K562 (cell line): ENCODE measurements around the gene ZNF384. TPM values are rescaled to one million over a fixed set of nuclear protein-coding genes. Genes with fewer than 3 reads are reported as not detected.
A peak's percentile ranks its signal among the peaks of the same experiment; 100 is the strongest.

Experiments
- ADNP ChIP-seq: fragments of 200-800 bp; sonication (Bioruptor generic); IDR thresholded peaks from 2 replicates; pipeline ENCODE4 v1.6.1; 2016; ENCODE audit warnings: missing genetic modification characterization, missing compliant biosample characterization
- CREB1 ChIP-seq, 2 experiments: sonication (generic) in 1 of 2; formaldehyde crosslinking in 1 of 2; IDR thresholded peaks; 2 replicates each; pipeline versions ENCODE4 v1.6.1 to v1.8.0; 2012 to 2022; ENCODE audit warnings: inconsistent platforms in 1 of 2, mild to moderate bottlenecking in 1 of 2, missing genetic modification reagents in 1 of 2, moderate library complexity in 1 of 2
- DIDO1 ChIP-seq: fragments of 450-650 bp; IDR thresholded peaks from 2 replicates; pipeline ENCODE4 v1.6.1; 2016; ENCODE audit warnings: low read depth, missing biosample characterization, missing genetic modification characterization
- HNRNPL ChIP-seq: fragments of 200-400 bp; formaldehyde crosslinking; IDR thresholded peaks from 2 replicates; pipeline ENCODE4 v1.6.1; 2017; ENCODE audit warnings: low read depth, mild to moderate bottlenecking, low read length
- IFI16 ChIP-seq: fragments of 250-450 bp; sonication (Bioruptor Pico); IDR thresholded peaks from 2 replicates; pipeline ENCODE4 v2.1.2; 2022; ENCODE audit warnings: mild to moderate bottlenecking, inconsistent platforms
- MCM5 ChIP-seq: fragments of 450-650 bp; IDR thresholded peaks from 2 replicates; pipeline ENCODE4 v1.6.1; 2016; ENCODE audit warnings: low read depth
- MXI1 ChIP-seq: IDR thresholded peaks from 2 replicates; pipeline ENCODE4 v1.6.1; 2011; ENCODE audit warnings: low read depth, mild to moderate bottlenecking, improper control_type of control experiment, low read length
- PHB2 ChIP-seq: fragments of 450-650 bp; IDR thresholded peaks from 2 replicates; pipeline ENCODE4 v1.6.1; 2017; ENCODE audit warnings: low read depth
- PHF20 ChIP-seq: fragments of 450-650 bp; IDR thresholded peaks from 2 replicates; pipeline ENCODE4 v1.6.1; 2018; ENCODE audit not compliant: partially characterized antibody
- PYGO2 ChIP-seq: fragments of 450-650 bp; IDR thresholded peaks from 2 replicates; pipeline ENCODE4 v1.6.1; 2016; ENCODE audit warnings: mild to moderate bottlenecking, missing genetic modification characterization, moderate library complexity, missing compliant biosample characterization
- SMAD3 ChIP-seq: fragments of 450-650 bp; formaldehyde crosslinking; conservative IDR thresholded peaks from 2 replicates; pipeline ENCODE4 v1.4.0; 2020; ENCODE audit warnings: mild to moderate bottlenecking
- TEAD1 ChIP-seq, 2 experiments: fragments of 450-650 bp in 1 of 2; sonication (generic) in 1 of 2; formaldehyde crosslinking; IDR thresholded peaks; 2 replicates each; pipeline versions ENCODE4 v1.4.0 to v1.8.0; 2020 to 2022; ENCODE audit warnings: mild to moderate bottlenecking in 2 of 2, missing genetic modification reagents in 1 of 2
- ZKSCAN1 ChIP-seq: fragments of 150-350 bp; IDR thresholded peaks from 2 replicates; pipeline ENCODE4 v1.6.1; 2016; ENCODE audit warnings: low read depth, low read length
- ZNF3 ChIP-seq: fragments of 250-450 bp; sonication (Bioruptor Pico); IDR thresholded peaks from 2 replicates; pipeline ENCODE4 v1.5.0; 2021; ENCODE audit warnings: mild to moderate bottlenecking, moderate library complexity
- polyA plus RNA-seq, 8 experiments: library from polyadenylated mRNA; depleted of rRNA in 4 of 8; stranded (reverse) in 5 of 8; unstranded in 3 of 8; fragments of >200 nt; fragmentation: Nextera tagmentation in 2 of 8; fragmentation: Illumina TruSeq in 1 of 8; extraction: Ambion mirVana in 2 of 8; extraction: Trizol in 1 of 8; gene quantifications; 2 replicates each; pipeline versions ENCODE4 v1.2.1 to v1.2.3, GENCODE V29; 2011 to 2014; ENCODE audit warnings: inconsistent platforms in 1 of 8, missing spikeins in 1 of 8
- total RNA-seq, 7 experiments: library from RNA; depleted of rRNA in 6 of 7; stranded (reverse); fragments of >200 nt in 6 of 7; fragmentation: Illumina TruSeq in 2 of 7; extraction: Trizol in 2 of 7; gene quantifications; 2 replicates each; pipeline versions ENCODE4 v1.2.1 to v1.2.3, GENCODE V29; 2011 to 2021; ENCODE audit warnings: low replicate concordance in 1 of 7
- TF ChIP-seq, protein P1 (sequence below): fragments of 150-350 bp; conservative IDR thresholded peaks from 2 replicates; pipeline ENCODE4 v1.6.1; 2014; ENCODE audit warnings: low read length
- TF ChIP-seq, protein P2 (sequence below): fragments of 450-650 bp; formaldehyde crosslinking; conservative IDR thresholded peaks from 2 replicates; pipeline ENCODE4 v1.4.0; 2022; ENCODE audit warnings: mild to moderate bottlenecking, missing genetic modification characterization
- TF ChIP-seq, protein P3 (sequence below): fragments of 250-450 bp; sonication (Bioruptor Pico); IDR thresholded peaks from 2 replicates; pipeline ENCODE4 v1.5.0; 2022; ENCODE audit warnings: mild to moderate bottlenecking
- TF ChIP-seq, protein P4 (sequence below), 2 experiments: fragments of 250-450 bp in 1 of 2; fragments of 450-650 bp in 1 of 2; sonication (Bioruptor Pico) in 1 of 2; IDR thresholded peaks; 2 replicates each; pipeline versions ENCODE4 v1.6.1 to v1.8.0; 2016 to 2021; ENCODE audit warnings: mild to moderate bottlenecking in 2 of 2, moderate library complexity in 2 of 2, missing compliant biosample characterization in 1 of 2, missing genetic modification characterization in 1 of 2
- TF ChIP-seq, protein P5 (sequence below): fragments of 250-450 bp; sonication (Bioruptor Pico); IDR thresholded peaks from 2 replicates; pipeline ENCODE4 v1.5.1; 2021; ENCODE audit warnings: mild to moderate bottlenecking

The ZNF384 gene
- total and polyA plus RNA-seq, 9 of the 15 experiments (the other 6 are each of a cell fraction or from before 2014, with no cell fraction given): 0.36 to 64.8 (median 21.3) TPM

DNA sequence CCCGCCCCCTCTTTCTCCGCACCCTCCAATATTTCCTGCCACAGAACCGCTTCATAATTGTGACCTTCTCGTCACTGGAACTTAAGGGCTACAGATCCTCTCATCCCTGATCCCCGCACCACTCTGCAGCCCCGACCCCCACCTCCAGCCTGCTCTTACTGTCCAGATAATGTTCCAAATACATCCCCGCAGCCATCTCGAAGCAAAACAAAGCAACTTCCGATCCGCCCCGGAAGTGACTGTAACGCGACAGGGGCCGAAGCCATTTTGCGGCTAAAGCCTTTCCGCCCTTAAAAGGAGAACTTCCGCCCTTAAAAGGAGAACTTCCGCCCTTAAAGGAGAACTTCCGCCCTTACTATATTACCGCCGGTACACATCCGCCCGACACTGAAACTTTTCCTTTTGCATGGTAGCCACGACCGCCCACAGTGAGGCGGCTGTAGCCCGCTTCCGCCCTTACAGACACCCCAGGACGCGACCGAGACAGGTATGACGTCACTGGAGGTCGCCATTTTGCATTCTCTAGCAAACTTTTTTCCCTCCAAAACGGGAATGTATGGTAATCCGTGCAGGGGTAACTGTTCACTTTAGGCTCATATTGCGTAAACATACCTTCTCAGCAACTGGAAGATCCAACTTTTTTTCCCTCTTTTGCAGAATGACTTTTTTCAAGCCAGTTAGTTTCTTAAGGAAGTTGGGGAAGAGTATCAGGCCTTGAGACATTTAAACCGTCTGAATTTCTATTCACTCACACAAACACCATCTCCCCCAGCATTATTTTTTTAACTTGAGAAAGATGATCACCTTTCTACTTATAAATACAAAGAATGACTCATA, 26.1 kb downstream of the ZNF384 start, which contains the start of gene ING4 (continued):
- TF ChIP-seq MCM5 (no peak), HNRNPL (no peak), ADNP (tag) (no peak), PHB2 (no peak), PYGO2 (tag) (no peak), ZNF3 (CRISPR knock-in tag) (no peak), DIDO1 (peak; percentile 52; the same call in 1 of the 2 replicates), CREB1 (IDR thresholded peaks at IDR 0.05) (peak; percentile 99), CREB1 (CRISPR knock-in tag; IDR thresholded peaks at IDR 0.05) (peak; percentile 98), PHF20 (peak; percentile 96), IFI16 (CRISPR knock-in tag) (no peak), ZKSCAN1 (no peak), MXI1 (peak; percentile 38; the same call in 1 of the 2 replicates), TEAD1 (CRISPR knock-in tag; IDR thresholded peaks at IDR 0.05) (peak in 1 of 2 experiments; percentile 73; a peak in 1 of 4 replicates), SMAD3 (CRISPR knock-in tag) (no peak)
- TF ChIP-seq, protein P1, sequence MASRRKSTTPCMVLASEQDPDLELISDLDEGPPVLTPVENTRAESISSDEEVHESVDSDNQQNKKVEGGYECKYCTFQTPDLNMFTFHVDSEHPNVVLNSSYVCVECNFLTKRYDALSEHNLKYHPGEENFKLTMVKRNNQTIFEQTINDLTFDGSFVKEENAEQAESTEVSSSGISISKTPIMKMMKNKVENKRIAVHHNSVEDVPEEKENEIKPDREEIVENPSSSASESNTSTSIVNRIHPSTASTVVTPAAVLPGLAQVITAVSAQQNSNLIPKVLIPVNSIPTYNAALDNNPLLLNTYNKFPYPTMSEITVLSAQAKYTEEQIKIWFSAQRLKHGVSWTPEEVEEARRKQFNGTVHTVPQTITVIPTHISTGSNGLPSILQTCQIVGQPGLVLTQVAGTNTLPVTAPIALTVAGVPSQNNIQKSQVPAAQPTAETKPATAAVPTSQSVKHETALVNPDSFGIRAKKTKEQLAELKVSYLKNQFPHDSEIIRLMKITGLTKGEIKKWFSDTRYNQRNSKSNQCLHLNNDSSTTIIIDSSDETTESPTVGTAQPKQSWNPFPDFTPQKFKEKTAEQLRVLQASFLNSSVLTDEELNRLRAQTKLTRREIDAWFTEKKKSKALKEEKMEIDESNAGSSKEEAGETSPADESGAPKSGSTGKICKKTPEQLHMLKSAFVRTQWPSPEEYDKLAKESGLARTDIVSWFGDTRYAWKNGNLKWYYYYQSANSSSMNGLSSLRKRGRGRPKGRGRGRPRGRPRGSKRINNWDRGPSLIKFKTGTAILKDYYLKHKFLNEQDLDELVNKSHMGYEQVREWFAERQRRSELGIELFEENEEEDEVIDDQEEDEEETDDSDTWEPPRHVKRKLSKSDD: no peak
- TF ChIP-seq, protein P2, sequence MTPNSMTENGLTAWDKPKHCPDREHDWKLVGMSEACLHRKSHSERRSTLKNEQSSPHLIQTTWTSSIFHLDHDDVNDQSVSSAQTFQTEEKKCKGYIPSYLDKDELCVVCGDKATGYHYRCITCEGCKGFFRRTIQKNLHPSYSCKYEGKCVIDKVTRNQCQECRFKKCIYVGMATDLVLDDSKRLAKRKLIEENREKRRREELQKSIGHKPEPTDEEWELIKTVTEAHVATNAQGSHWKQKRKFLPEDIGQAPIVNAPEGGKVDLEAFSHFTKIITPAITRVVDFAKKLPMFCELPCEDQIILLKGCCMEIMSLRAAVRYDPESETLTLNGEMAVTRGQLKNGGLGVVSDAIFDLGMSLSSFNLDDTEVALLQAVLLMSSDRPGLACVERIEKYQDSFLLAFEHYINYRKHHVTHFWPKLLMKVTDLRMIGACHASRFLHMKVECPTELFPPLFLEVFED (CRISPR knock-in tag): no peak
- TF ChIP-seq, protein P3, sequence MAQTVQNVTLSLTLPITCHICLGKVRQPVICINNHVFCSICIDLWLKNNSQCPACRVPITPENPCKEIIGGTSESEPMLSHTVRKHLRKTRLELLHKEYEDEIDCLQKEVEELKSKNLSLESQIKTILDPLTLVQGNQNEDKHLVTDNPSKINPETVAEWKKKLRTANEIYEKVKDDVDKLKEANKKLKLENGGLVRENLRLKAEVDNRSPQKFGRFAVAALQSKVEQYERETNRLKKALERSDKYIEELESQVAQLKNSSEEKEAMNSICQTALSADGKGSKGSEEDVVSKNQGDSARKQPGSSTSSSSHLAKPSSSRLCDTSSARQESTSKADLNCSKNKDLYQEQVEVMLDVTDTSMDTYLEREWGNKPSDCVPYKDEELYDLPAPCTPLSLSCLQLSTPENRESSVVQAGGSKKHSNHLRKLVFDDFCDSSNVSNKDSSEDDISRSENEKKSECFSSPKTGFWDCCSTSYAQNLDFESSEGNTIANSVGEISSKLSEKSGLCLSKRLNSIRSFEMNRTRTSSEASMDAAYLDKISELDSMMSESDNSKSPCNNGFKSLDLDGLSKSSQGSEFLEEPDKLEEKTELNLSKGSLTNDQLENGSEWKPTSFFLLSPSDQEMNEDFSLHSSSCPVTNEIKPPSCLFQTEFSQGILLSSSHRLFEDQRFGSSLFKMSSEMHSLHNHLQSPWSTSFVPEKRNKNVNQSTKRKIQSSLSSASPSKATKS (CRISPR knock-in tag): no peak
- TF ChIP-seq, protein P4, sequence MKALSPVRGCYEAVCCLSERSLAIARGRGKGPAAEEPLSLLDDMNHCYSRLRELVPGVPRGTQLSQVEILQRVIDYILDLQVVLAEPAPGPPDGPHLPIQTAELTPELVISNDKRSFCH (CRISPR knock-in tag; IDR thresholded peaks at IDR 0.05): no peak
- TF ChIP-seq, protein P4 (tag; IDR thresholded peaks at IDR 0.05): no peak
- TF ChIP-seq, protein P5, sequence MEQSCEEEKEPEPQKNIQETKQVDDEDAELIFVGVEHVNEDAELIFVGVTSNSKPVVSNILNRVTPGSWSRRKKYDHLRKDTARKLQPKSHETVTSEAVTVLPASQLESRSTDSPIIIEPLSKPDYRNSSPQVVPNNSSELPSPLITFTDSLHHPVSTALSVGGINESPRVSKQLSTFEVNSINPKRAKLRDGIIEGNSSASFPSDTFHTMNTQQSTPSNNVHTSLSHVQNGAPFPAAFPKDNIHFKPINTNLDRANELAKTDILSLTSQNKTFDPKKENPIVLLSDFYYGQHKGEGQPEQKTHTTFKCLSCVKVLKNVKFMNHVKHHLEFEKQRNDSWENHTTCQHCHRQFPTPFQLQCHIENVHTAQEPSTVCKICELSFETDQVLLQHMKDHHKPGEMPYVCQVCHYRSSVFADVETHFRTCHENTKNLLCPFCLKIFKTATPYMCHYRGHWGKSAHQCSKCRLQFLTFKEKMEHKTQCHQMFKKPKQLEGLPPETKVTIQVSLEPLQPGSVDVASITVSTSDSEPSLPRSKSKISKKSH: no peak
